ENCODE measurements around the gene MAST4. TPM values are rescaled to one million over a fixed set of nuclear protein-coding genes. Genes with fewer than 3 reads are reported as not detected.

The MAST4 gene
- total and polyA plus RNA-seq, 2 of the 8 experiments (the other 6 are each of a cell fraction or from before 2014, with no cell fraction given): 1.5 to 2.6 TPM

GRCh38 chr5:67195406-67196275, 599.4 kb downstream of the MAST4 start:
- Histone ChIP-seq H3K36me3 (ENCODE audit: control insufficient read depth in 2 of 4, insufficient read depth in 4 of 4, low read length in 3 of 4) (no peaks in the 10 kb centered on the region), H3K56ac (replicated peaks; ENCODE audit: insufficient read length, low read depth, low read length) (no peak overlapping the region), H4K20me1 (replicated peaks in 1 of 2; ENCODE audit: control insufficient read depth in 1 of 2, insufficient read depth in 2 of 2, low read length in 2 of 2) (no peaks in the 10 kb centered on the region), H3K18ac (ENCODE audit: extremely low read depth, low read length) (no peak overlapping the region), H3K4me2 (ENCODE audit: insufficient read depth in 1 of 2, low read depth in 2 of 2, low read length in 2 of 2) (no peak overlapping the region), H3K27ac (ENCODE audit: low read depth, low read length) (no peak overlapping the region), H3K4ac (replicated peaks; ENCODE audit: insufficient read length, low read depth, low read length) (no peak overlapping the region), H2BK20ac (ENCODE audit: low read length) (no peak overlapping the region), H3K27me3 (replicated peaks in 1 of 4; ENCODE audit: control insufficient read depth in 3 of 4, extremely low read depth in 1 of 4, insufficient read depth in 3 of 4, low read length in 3 of 4) (no peaks in the 10 kb centered on the region), H3K4me3 (ENCODE audit: extremely low read depth in 1 of 4, insufficient read depth in 2 of 4, low read depth in 3 of 4, low read length in 4 of 4) (no peak overlapping the region), H3K9ac (replicated peaks in 1 of 4; ENCODE audit: extremely low read depth in 1 of 4, low read depth in 3 of 4, low read length in 3 of 4) (no peak overlapping the region), H3K4me1 (replicated peaks in 1 of 4; ENCODE audit: control insufficient read depth in 3 of 4, insufficient read depth in 4 of 4, low read length in 3 of 4) (peaks cover 0 to 7% (median 1%) of the 10 kb centered on the region in 4 experiments; a peak in 2 of 7 replicates), H2BK120ac (replicated peaks; ENCODE audit: low read depth, low read length) (no peak overlapping the region), H2BK12ac (ENCODE audit: low read depth, low read length) (no peak overlapping the region), H3K23ac (ENCODE audit: insufficient read length) (no peak overlapping the region), H3K9me3 (ENCODE audit: insufficient read depth in 2 of 2, low read depth in 1 of 2, low read length in 1 of 2) (peaks cover 0 to 7% of the 10 kb centered on the region in 2 experiments; a peak in 1 of 4 replicates), H3K23me2 (ENCODE audit: low read depth, low read length) (no peaks in the 10 kb centered on the region), H3K79me1 (ENCODE audit: low read depth, low read length) (no peaks in the 10 kb centered on the region), H4K5ac (ENCODE audit: insufficient read length, low read depth, low read length) (no peak overlapping the region), H2AK5ac (ENCODE audit: low read depth, low read length) (no peak overlapping the region), H3K79me2 (ENCODE audit: control insufficient read depth in 1 of 2, insufficient read depth in 2 of 2, low read length in 2 of 2) (no peaks in the 10 kb centered on the region), H4K8ac (ENCODE audit: extremely low read depth, insufficient read depth, low read length) (no peak overlapping the region), H2AFZ (ENCODE audit: low read length) (no peak overlapping the region), H2BK15ac (ENCODE audit: low read length) (no peak overlapping the region), H4K91ac (replicated peaks; ENCODE audit: insufficient read length, low read length) (no peak overlapping the region), H3K14ac (ENCODE audit: insufficient read length) (no peak overlapping the region), H2BK5ac (ENCODE audit: low read depth, low read length) (no peak overlapping the region)
- DNase-seq (ENCODE audit: low read depth in 1 of 2, low spot score in 2 of 2): no peak
- WGBS, 2 experiments (ENCODE audit: extremely low coverage in 1 of 2, insufficient coverage in 1 of 2, insufficient read length in 1 of 2, insufficient replicate concordance in 2 of 2, low coverage in 1 of 2, low lambda C conversion rate in 2 of 2, missing lambda C conversion rate in 1 of 2): 91% methylated on average over 7 of the region's 7 CpGs; no CpG with 5 or more reads in 1 of the 2 experiments
- TF ChIP-seq RFX5 (IDR thresholded peaks at IDR 0.05; ENCODE audit: borderline replicate concordance, low read depth, low read length) (no peak), CREB1 (IDR thresholded peaks at IDR 0.05) (no peak), RAD21 (IDR thresholded peaks at IDR 0.05 in 1 of 2, conservative IDR thresholded peaks at IDR 0.05 in 1 of 2; ENCODE audit: low read depth in 2 of 2, low read length in 2 of 2) (no peak), TAF1 (IDR thresholded peaks at IDR 0.05; ENCODE audit: low read depth, low read length) (no peak), SRF (IDR thresholded peaks at IDR 0.05; ENCODE audit: low read depth, low read length) (no peak), MAX (IDR thresholded peaks at IDR 0.05) (no peak), MAFK (IDR thresholded peaks at IDR 0.05; ENCODE audit: low read depth, low read length) (no peak), ASH2L (IDR thresholded peaks at IDR 0.05; ENCODE audit: low read length) (no peak), HDAC6 (IDR thresholded peaks at IDR 0.05; ENCODE audit: low read depth, low read length) (no peak), ZNF274 (IDR thresholded peaks at IDR 0.05; ENCODE audit: borderline replicate concordance, extremely low read depth, low read length) (no peak), KDM4A (IDR thresholded peaks at IDR 0.05; ENCODE audit: low read depth, low read length, severe bottlenecking) (no peak), TAF7 (optimal IDR thresholded peaks at IDR 0.05; ENCODE audit: borderline replicate concordance, low read depth, low read length) (no peak)
- ChIA-PET CTCF (ENCODE audit: partially characterized antibody) (interaction anchor here (0.7 to 1.6 kb wide), 3 partner anchors 10 to 29 kb away, joined by 3 to 6 read pairs (median 5); no protein-coding TSS in a partner anchor), POLR2A (ENCODE audit: partially characterized antibody) (no interaction called here)
- no peak for FAIRE-seq

Measured in H1 (cell line).